NCI-H1417 treated with DMSO at 0.1 percent for 48 hours (cell line): ENCODE measurements around the gene LRSAM1.

Experiments
- DNase-seq: peaks from one replicate; lab custom pipeline; 2025; lab: John Stamatoyannopoulos, UW

The LRSAM1 gene

DNA sequence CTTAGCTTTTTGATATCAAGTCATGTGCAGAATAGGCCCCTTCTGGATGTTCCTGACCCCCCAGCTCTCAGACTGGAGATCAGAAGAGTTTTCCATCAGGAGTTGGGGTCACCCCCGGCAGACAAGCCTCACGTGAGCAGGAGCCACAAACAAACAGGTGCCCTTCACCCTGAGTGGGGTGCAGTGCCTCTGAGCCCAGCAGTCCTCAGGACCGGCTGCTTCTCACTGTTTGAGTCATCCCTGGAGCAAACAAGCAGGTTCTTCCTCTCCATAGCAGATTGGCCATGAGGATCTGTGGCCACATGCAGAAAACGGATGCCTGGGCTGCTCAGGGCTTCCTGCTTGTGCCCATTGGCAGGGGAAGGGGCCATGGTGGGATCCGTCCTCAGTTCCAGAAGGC, 47.0 kb downstream of the LRSAM1 start:
- no peak for DNase-seq

DNA sequence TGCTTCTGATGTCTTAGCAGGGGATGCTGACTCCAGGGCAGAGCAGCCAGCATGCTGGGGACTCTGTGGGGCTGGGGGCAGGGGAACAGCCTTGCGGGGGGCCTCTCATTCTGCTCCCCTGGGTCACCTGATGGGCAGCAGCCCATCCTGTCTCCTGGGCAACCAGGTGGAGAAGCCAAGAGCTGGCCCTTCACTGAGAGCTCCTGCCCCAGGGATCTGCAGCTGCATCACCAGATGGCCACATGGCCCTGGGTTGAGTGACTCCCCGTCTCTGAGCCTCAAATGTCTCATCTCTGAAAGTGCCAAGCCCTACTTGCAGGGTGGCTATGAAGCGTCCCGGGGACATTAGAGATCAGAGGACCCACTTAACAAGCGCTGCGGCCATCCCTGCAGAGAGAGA, 49.1 kb downstream of the LRSAM1 start:
- DNase-seq, result no peak

DNA sequence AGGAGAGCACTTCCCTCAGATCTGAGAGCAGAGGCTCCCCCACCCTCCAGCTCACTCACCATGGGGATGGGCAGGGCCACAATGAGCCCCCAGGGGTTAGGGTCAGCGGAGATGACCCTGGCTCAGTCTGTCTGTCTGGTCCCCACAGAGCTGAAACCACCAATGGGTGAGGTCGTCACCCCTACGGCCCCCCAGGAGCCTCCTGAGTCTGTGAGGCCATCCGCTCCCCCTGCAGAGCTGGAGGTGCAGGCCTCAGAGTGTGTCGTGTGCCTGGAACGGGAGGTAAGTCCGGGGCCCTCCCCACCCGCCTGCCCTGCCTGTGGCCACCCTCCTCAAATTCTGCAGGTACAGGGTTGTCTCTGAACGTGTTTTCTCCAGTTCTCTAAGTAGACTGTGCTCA, 49.6 kb downstream of the LRSAM1 start:
- no peak for DNase-seq

DNA sequence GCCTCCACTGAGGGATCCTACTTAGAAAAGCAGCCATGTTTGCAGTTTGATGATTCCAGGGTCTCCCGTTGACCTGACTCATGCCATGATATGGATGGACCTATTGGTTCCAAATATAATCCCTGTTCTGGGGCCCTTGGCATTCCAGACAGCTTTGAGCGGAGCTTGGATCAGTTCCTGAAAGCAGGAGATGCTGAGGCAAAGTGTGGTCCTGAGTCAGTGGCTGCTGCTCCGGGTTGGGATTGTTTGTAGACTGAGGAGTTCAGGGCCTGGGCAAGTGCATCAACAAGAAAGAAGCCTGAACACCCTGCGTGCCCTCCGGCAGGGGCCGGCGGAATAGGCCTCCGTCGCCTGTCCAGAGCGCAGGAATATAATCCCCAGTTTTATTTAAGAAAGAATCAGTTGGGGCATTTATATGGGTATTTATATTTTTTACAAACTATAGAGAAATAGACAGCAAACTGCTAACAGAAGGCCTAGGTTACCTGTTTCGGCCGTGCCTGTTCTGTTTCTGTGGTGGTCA, 50.6 kb downstream of the LRSAM1 start:
- no peak for DNase-seq

DNA sequence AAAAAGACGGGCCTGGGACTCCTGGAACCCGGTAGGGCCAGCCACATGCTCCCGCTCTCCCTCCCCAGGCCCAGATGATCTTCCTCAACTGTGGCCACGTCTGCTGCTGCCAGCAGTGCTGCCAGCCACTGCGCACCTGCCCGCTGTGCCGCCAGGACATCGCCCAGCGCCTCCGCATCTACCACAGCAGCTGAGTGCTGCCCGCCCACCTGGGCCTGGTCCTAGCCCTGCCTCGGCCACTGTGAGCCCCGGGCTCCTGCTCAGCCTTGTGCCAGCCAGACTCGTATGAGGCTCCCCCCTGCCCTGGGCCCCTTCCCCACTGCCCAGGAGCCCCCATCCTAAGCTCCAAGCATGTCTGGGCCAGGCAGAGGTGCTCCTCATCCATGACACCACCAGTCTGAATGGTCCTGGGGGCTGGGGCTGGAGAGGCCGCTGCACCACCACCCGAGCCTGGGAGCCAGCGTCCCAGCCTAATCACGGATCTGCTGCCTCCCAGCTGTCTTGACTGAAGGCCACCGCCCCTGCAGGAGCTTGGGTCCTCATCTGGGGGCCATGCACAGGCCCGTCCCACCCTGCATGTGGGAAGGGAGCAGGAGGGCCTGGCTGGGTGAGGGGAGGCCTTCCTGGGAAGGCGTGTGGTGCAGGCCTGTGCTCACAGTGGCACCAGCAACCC, 51.5 kb downstream of the LRSAM1 start:
- no peak for DNase-seq

DNA sequence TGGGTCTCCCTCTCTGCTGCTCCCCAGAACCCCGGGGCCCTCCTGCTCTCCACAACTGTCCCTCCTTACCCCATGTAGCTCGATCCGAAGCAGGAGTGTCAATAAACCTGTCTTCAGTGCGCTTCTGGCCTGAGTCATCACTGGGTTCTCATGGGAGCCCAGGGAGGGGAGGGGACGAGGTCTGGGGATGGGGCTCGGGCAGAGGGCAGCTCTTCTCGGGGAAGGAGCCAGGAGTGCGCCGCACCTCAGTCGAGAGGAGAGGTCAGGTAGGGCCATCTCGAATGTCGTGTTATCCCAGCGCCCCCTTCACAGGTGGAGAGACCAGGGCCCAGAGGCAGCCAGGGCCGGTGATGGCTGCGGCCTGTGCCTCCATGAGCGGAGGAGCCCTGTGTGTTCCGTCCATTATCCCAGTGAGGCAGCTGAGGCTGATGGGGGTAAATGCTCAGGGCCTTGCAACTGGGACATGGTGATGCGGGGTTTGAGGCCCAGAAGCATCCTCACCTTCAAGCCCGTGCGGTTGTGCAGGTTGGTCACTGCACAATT, 52.1 kb downstream of the LRSAM1 start:
- DNase-seq, result no peak

DNA sequence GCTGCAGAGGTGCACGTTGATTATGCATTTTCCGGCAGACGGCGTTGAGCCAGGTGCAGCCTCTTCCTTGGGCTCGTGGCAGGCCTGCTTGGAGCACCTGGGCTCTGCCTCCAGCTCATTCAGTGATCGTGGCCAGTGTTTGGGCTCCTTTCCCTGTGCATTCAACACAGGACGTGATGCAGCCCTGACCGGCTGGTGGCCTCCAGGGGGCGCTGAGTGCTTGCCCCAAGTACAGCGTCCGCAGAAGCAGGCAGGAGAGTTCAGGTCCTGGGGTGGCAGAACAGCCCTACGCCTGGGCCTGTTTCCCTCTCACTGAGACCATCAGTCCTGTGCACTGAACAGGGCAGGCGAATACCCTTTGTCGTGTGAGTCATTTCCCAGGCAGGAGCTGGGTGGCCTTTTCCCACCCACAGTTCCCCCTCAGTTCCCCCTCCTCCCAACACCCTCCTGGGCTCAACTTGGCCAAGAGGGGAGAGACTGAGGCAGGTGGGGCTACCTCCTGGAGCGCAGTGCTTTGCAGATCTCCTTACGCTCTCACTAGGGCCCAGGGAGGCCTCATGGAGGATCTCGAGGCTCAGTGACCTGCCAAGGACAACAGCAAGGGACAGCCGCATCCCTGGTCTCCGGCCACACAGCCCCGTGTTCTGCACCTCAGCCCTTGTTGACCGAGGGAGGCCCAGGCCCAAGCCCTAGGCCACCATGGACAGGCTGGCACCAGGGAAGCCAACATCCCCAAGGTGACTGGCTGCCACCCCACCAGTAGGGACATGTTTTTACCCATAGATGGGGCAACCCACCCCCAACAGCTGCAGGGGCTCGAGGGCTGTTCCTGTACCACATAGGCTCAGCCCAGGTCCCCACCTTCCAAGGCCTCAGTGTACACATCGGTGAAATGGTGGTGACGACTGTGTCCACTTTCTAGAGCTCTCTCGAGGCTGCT, 52.9 kb downstream of the LRSAM1 start:
- peak; percentile 15 for DNase-seq

DNA sequence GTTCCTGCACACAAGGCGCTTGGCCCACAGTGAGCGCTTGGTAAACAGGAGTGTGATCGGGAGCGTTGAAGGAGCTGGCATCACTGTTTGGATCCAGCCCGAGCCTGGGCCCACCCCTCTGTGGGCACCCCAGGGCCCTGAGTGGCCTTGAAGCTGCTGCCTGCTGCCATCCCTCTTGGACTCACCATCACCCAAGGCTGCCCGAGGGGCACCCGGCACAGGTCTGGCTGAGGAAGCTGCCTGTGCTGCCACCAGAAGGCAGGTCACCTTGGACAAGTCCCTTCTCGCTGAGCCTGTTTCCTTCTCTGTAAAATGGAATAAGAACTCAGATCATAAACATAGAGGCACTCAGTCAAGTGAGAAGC, 53.6 kb downstream of the LRSAM1 start:
- DNase-seq, result no peak

DNA sequence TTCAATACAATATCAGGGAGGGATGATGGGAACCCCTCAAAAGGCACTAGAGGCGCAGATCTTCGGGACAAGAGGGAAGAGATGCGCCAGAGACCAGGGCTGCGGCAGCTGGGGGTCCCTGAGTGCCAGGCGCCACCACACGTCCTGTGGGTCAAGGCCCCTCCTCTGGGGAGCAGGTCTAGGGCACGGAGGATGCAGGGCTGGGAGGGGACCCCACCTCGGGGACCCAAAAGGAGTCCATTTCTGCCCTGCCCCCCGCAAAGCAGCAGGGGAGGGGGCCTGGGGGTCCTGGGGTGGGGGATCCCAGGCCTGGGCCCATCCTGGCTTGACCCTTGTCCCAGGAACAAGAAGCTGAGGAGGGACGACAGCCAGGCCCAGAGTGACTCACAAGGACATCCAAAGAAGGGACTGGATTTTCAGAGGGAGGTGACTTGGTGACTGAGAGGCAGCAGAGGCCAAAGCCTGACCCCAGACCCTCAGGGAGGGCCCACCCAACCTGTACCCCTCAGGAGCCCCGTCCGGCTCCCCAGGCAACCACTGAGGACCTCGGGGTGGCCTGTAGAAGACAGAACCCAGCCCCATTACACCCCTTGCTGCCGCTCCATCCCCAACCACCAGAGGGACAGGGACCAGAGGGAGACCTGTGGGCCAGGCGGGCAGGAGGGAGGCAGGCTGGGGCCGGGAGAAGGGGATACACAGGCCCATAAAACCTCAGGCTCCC, 54.2 kb downstream of the LRSAM1 start:
- DNase-seq, result no peak

DNA sequence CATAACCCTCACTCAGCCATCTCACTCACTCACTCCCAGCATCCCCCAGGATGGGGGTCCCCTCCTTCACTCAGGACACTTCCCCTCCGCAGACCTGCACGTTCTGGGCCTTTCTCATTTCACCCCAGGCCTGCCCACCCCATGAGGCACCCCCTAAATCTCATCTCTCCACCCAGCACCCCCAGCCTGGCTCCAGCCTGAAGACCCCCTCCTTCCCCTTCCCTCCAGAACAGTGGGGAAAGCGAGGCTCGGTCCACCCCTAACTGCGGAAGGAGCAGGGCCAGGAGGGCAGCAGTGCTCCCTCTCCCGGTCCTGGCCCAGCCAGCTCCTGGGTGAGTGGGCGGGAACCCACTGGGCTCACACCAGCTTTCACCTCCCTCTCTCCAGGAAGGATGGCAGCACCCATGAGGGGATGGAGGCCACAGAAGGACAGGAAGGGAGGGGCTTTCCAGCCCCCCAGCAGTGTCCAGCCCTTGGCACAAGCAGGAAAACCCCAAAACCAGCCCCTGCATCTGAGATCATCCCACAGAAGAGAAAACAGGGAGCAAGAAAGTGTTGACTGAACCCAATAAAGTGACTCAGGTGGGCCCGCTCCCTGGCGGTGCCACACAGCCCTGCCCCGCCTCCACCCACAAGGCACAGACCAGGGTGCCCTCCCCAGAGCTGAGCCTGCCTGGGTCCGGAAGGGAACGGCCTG, 55.0 kb downstream of the LRSAM1 start:
- no peak for DNase-seq

DNA sequence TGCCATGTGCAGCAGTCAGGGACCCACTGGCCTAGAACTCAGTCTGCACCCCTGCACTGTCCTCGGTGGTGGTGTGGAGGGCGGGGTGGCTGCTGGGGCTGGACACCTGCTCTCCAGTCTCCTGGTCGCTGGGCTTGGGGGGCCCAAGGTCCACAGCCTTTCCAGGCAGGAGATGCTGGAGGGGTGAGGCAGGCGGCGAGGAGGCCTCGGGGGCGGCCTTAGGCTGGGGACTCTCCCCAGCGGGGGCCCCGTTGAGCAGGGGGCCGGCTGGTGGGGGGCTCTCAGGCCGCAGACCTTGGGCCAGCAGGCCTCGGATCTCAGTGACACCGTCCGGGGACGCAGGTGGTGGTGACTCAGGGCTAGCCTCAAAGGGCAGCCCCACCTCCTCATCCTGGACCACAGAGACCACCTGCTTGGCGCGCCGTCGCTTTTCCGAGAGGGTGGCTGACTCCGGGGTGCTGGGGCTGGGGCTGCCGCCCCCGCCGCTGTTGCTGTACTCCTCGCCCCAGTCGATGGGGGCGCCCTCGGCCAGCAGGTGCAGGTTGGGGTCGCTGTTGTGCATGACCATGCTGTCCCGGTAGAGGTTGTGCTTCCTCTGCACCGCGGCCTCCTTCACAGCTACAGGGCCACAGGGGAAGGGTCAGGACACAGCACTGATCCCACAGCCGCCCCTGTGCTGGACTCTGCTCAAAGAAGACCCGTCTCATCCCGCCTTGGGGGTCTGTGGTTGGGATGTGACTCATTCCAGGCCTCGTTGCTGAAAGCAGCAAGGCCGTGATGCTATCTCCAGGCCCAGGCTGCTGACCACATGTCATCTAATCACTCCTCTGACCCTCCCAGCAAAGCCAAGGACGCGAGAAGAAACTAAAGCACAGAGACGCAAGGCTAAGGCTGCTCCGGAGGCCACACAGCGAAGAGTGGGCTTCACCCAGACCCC, 55.8 kb downstream of the LRSAM1 start:
- DNase-seq, result no peak

DNA sequence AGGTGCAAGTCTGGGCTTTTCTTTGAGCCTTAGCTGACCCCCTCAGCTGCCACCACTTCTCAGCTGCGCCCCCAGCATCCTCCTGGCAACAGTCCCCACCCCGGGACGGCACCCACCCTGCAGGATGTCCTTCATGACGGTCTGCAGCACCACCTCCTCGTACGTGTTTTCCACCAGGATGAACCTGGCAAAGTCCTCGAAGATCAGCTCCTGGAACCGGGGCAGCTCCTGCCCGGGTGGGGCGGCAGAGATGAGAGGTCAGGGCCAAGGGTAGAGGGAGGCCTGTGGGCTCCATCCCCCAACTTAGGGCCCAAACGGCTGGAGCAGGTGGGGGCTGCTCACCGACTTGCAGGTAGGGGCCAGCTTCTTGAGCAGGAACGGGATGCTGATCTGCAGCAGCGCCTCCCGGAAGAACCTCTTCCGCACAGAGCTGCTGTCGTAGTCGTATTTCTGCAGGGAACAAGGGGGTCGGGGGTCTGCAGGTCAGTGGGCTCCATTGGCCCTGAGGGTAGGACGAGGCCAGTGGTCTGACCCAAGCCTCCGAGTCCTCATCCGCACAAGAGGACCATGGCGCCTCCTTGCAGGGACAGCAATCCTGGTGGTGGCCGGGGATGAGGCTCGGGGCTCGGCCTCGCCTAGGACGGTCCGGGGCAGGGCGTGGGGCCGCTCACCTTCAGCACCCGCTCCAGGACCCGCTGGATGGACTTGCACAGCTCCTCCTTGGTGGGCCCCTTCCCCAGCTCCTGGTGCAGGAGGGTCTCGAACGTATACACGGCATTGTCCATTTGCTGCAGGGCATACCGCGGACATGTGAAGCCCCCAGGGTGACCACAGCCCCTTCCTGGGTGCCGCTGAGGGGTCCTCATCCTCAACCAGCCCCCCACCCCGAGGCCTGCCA, 56.7 kb downstream of the LRSAM1 start:
- no peak for DNase-seq

DNA sequence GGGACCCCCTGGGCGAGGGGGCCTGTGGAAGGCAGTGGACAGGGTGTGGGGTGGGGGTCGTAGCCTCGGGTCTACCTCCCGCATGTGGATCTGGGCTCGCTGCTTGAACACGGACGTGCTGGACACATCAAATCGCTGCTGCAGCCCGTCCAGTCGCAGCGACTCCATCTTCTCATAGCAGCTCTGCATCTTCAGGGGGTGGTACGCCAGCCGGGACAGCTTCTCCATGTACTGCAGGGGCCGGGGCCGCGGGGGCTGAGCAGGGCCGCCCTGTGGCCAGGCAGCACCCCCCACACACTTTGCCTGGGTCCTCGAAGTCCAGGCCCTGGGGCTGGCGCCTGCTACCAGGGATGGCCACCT, 57.6 kb downstream of the LRSAM1 start:
- no peak for DNase-seq

DNA sequence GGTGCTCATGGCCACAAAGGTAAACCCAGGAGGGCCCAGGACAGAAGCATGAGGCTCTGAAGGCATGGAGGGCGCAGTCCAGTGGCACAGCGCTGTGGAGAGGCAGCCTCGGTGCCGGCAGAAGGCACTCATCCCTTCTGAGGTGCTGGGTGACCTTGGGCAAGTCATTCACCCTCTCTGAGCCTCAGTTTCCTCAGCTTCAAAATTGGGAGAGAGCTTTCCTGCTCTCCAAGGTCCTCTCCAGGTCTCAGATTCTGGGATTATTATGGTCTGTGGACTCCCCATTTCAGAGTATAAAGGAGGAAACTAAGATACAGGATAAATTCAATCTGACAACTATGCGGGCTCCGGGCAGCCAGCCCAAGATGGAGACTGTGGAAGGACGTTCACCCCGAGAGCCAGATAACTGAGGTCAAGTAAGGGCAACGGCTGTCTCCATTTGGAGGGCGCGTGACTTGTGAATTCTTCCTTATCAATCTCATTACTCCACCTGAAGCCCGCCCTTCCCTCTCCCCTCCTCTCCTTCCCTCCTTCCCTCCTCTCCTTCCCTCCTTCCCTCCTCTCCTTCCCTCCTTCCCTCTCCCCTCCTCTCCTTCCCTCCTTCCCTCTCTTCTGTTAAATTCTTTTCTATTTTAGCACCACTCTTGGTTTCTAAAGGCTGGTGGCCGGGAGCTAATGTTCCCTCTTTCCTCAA, 58.1 kb downstream of the LRSAM1 start:
- DNase-seq, result no peak

DNA sequence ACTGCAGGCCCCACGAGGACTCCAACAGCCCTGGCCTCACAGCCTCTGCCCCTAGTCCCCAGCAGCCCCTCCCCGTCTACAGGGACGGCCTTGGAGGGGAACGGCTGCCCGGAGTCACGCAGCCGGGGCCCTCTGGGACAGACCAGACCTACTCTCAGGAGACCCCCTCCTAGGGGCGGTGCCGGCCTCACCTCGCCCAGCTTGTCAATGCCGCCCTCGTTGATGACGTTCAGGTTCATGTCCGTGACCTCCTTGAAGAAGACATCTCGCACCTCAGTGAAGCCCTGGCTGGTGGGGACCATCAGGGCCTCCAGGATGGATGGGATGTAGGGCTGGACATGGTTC, 58.6 kb downstream of the LRSAM1 start:
- no peak for DNase-seq

DNA sequence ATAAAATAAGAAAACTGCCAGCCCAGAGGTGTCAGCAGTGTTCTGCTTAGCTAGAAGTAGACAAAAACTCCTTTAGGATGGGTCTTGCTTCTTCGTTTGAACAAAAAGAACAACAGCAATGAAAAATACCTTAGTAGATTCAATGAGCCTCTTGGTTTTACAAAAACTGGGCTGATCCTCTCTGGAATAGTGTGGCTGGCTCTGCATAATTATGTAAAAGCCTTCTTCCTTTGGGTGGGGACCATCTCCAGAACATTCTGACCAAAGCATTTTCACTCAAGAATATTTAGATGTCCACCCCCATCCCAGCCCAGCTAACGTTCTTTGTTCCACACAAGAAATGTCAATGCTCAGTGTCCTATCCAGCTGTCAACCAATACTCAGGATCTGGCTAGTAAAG, 63.2 kb downstream of the LRSAM1 start:
- no peak for DNase-seq

DNA sequence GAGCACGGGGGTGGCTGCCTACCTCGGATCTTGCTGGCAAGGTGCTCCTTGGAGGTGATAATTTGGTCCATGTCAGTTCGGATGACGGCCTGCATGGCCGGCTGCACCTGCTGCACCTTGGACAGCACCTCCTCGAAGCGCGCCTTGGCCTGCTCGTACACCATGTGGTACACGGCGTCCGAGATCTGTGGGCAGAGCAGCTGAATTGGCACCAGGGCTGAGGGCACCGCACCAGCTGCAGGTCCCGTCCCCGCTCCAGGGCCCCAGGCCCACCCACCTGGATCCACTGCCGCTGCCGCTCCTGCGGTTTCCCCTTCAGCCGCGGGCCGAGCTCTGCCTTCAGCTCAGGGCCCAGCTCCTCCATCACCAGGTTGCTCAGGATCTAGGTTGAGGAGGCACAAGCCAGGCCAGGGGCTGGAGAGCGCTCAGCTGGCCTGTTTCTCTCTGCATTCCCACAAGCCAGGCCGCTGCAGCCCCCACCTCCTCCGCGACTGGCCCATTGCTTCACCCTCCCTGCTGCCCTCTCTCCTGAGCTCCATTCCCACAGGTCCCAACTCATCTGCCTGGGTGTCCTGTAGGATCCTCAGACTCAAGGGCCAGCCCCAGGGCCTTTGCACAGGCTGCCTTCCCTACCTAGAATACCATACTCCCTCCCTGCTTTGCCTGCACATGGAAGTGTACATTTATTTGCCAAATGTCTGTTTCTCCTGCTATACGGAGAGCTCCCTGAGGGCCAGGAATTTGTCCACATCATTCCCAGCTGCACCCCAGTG, 65.7 kb downstream of the LRSAM1 start:
- no peak for DNase-seq

DNA sequence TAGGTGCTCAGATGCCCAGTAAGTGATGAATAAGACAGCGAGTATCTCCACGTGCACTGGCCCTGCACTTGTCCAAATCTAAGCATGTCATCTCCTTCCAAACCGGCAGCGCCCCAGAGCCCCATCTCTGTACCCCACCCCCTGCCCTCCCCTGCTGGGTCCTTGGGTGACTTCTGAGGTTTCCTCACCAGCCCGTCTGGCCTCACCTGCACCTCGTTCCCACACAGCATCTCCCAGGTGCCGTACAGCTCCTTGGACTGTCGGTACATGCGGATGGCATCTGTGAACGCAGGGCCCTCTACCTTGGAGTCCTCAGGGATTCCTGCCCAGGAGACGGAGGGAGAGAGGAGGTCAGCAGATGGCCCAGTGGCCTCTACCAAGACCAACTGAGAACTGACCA, 66.3 kb downstream of the LRSAM1 start:
- no peak for DNase-seq
